GM21447 (cell line): ENCODE results near the gene TMCC3.
"Not testable (repeated sequence)": the region's sequence is repeated elsewhere in the genome, so short reads cannot be mapped to it uniquely, and the experiment has no call there.

Source experiments
- ATAC-seq: cut with Tn5 transposase; IDR thresholded peaks from one replicate; pipeline ENCODE4 v1.9.1; 2021; ENCODE audit not compliant: unreplicated experiment

Gene TMCC3, protein sequence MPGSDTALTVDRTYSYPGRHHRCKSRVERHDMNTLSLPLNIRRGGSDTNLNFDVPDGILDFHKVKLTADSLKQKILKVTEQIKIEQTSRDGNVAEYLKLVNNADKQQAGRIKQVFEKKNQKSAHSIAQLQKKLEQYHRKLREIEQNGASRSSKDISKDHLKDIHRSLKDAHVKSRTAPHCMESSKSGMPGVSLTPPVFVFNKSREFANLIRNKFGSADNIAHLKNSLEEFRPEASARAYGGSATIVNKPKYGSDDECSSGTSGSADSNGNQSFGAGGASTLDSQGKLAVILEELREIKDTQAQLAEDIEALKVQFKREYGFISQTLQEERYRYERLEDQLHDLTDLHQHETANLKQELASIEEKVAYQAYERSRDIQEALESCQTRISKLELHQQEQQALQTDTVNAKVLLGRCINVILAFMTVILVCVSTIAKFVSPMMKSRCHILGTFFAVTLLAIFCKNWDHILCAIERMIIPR

GRCh38 chr12:94650143-94651056 is at the start of gene TMCC3:
TMCC3 (minus strand) TSS chr12:94650557; CDS start chr12:94650430, 127 bp downstream.
- ATAC-seq: peak; percentile 52

- no peak for ATAC-seq
Measured at GRCh38 chr12:94699801-94700200, 49.4 kb upstream of the TMCC3 start.

DNA sequence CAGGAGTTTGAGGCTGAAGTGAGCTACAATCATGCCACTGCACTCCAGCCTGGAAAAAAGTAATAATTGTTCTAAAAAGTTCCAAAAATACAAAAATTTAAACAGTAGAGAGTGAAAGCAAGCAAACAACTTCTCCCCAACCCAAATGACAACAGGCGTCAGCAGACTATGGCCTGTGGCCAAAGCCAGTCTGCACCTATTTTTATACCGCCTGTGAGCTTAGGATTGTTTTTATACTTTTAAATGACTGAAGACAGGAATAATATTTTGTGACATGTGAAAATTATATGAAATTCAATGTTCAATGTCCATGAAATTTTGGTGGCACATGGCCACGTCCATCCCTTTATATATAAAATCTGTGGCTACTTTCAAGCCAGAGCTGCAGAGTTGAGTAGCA is 48.2 kb upstream of the TMCC3 start:
- ATAC-seq: no peak

- ATAC-seq: no peak
Measured at GRCh38 chr12:94697631-94698030, 47.3 kb upstream of the TMCC3 start.

DNA sequence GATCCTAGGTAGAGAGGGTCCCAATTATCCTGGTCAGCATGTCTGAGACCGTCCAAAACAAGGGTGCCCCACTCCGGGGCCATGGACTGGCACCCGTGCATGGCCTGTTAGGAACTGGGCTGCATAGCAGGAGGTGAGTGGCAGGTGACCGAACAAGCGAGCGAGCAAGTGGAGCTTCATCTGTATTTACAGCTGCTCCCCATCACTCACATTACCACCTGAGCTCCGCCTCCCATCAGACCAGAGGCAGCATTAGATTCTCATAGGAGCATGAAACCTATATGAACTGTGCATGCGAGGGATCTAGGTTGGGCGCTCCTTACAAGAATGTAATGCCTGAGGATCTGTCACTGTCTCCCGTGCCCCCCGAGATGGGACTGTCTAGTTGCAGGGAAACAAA is 44.4 kb upstream of the TMCC3 start:
- no peak for ATAC-seq

DNA sequence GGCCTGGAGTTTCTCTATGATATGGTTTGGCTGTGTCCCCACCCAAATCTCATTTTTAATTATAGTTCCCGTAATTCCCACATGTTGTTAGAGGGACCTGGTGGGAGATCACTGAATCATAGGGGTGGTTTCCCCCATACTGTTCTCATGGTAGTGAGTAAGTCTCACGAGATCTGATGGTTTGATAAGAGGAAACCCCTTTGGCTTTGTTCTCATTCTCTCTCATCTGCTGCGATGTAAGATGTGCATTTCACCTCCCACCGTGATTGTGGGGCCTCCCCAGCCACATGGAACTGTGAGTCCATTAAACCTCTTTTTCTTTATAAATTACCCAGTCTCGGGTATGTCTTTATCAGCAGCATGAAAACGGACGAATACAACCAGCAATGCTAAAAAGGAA is 42.5 kb upstream of the TMCC3 start:
- ATAC-seq: not testable (repeated sequence)

- no peak for ATAC-seq
Measured at GRCh38 chr12:94690198-94690771, 39.9 kb upstream of the TMCC3 start.

DNA sequence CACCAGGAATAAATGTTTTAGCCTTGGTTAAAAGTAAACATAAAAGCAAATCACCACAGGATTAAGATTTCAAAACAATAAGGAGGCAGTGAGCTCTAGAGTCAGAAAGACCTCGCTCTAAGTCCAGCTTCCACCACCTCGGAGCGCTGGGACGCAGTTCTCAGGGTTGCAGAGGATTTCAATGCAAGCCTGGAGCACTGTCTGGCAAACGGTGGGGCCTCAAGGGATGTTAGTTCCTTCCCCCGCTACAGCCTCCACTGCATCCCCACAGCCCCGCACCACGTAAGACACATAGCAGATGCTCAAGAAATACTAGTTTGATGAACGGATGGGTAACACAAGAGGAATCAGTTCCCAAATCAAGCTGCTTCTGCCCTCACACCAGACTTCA is 39.3 kb upstream of the TMCC3 start:
- ATAC-seq: no peak

- peak; percentile 59 for ATAC-seq
Measured at GRCh38 chr12:94689002-94689645, 38.8 kb upstream of the TMCC3 start.

DNA sequence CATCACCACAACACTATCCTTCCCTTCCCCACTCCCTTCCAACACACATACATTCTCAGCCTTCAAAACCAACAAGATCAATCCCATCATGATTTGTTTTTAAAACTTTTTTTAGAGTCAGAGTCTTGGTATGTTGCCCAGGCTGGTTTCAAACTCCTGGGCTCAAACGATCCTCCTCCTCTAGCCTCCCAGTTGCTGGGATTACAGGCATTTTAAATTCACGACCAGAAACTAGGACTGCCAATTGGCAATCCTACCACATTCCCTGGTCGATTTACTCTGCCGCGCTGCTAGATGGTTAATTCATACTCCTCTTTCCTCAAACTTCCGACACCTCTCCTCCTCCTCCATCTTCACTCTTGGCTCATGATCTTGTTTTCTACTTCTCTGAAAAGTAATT is 37.5 kb upstream of the TMCC3 start:
- ATAC-seq: no peak

DNA sequence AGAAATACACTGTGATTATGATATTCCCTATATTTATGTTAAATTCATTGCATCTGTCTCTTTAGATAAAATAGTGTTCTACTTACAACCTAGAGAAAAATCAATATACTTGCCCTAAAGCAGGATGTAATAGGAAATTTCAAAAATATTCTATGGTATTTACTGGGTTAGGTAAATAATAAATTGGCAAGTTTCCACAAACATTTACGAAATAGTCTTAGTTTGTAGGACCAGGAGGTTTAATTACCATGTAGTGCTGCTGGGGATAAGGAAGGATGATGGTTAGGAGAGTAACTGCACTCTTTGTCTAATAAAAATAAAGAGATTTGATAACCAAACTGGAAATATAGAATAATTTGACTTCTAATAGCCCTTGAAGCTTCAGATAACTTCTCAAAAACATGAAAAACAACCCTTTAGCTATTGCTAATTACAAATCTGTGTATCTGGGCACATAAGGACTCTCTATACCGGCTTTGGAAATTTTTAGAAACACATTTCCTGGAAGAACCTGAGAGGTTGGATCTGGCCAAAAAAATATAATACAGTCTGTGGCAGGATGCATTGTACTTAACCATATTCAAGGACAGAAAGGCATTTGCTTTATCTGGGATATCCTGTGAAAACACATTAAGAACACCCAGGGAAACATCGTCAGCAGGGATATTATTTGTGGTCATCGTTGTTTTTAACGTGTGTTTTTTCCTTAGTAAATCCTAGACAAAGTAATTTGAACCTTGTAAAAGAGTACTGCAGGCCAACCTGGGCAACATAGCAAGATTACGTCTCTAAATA is 36.7 kb upstream of the TMCC3 start:
- no peak for ATAC-seq

DNA sequence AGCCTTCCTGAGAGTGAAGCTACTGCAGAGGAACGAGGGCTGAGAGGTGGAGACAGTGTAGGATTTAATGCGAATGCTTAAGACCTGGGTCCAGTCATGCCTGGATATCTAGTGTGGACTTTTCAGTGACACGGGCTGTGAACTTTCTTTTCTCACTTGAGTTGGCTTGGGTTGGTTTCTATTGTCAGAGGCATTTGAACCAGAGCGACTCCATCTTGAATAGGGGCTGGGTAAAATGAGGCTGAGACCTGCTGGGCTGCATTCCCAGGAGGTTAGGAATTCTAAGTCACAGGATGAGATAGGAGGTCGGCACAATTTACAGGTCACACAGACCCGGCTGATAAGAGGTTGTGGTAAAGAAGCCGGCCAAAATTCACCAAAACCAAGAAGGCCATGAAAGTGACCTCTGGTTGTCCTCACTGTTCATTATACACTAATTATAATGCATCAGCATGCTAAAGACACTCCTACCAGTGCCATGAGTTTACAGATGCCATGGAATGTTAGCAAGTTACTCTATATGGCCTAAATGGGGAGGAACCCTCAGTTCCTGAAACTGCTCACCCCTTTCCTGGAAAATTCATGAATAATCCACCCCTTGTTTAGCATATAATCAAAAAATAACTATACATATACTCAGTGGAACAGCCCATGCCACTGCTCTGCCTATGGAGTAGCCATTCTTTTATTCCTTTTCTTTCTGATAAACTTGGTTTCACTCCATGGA is 34.2 kb upstream of the TMCC3 start:
- no peak for ATAC-seq

- ATAC-seq: no peak
Measured at GRCh38 chr12:94679554-94680195, 29.3 kb upstream of the TMCC3 start.

- no peak for ATAC-seq
Measured at GRCh38 chr12:94678849-94679248, 28.5 kb upstream of the TMCC3 start.

GRCh38 chr12:94678379-94678778 is 28.0 kb upstream of the TMCC3 start:
- ATAC-seq: no peak

- ATAC-seq: no peak
Measured at GRCh38 chr12:94677778-94678177, 27.4 kb upstream of the TMCC3 start.

DNA sequence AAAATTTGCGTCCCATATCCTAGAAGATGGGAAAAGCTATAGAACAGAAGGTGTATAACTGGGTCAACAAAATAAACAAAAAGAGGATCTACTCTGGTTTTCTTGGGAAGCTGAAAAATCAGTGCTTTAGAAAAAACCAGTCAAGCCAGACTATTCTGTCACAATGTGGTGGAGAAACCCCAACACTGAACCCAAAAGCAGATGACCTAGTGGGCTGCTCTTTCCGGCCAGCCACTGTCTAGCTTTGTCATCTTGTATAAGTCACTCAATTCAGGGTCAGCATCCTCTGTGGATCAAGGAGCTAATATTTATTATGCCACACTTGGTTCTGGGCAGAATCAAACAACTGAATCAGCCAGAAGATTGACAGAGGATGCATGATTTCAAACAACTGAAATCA is 26.6 kb upstream of the TMCC3 start:
- ATAC-seq: no peak

DNA sequence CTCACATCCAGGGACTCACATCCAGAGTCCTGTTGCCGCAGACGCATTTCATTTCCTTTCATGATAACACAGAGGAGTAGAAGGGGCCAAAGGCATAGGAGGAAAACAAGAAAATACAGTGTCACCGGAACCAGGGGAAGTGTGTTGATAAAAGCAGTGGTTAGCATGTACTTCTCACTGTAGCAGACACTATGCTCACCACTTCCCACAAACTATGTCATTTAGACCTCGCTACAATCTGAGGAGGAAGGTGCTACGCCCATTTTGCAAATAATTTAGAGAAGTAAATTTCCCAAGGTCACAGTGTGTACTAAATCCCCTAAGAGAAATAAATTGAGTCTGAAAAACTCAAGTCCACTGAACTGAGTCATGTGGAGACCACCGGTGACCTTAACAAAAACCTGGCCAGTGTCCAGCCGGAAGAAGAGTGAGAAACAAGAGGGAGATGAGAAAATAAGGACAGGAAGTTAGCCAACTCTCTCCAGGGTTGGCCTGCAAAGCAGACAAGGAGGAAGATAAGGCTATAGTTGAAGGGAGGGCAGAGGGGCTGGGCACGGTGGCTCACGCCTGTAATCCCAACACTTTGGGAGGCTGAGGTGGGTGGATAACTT is 25.8 kb upstream of the TMCC3 start:
- ATAC-seq: peak; percentile 69

DNA sequence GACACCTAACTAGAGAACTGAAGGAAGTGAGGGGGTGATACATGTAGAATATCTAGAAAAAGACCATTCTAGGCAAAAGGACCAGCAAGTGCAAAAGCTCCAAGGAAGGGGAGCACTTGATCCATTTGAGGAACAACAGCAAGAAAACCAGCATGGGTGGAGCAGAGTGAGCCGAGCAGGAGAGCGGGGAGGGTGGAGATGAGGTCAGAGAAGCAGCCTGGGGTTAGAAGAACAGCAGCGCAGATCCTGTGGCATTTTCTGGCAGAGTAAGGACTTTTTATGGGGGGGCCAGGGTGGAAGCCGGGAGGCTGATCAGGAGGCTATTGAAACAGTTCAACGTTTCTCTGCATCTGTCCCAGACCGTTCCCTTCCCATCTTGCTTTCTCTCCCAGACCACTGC is 24.5 kb upstream of the TMCC3 start:
- ATAC-seq: no peak
